ENCODE data around the gene SULT1A2.
"Not testable (repeated sequence)": the region's sequence is repeated elsewhere in the genome, so short reads cannot be mapped to it uniquely, and the experiment has no call there.

The SULT1A2 gene

DNA sequence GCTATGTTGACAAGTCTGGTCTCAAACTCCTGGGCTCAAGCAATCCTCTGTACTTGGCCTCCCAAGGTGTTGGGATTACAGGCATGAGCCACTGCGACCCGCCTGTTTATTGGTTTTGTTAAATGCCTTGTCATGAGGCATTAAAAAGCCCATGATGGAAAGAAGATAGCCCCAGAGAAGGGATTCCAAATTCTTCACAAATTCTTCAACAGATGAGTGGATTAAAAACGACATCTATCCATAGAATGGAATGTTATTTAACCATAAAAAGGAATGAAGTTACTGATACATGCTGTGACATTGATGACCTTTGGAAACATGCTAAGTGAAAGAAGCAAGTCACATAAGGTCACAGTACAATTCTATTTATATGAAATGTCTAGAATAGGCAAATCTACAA lies 38.4 kb downstream of the SULT1A2 start:
- no peak for DNase-seq (ENCODE audit: low read depth)

DNA sequence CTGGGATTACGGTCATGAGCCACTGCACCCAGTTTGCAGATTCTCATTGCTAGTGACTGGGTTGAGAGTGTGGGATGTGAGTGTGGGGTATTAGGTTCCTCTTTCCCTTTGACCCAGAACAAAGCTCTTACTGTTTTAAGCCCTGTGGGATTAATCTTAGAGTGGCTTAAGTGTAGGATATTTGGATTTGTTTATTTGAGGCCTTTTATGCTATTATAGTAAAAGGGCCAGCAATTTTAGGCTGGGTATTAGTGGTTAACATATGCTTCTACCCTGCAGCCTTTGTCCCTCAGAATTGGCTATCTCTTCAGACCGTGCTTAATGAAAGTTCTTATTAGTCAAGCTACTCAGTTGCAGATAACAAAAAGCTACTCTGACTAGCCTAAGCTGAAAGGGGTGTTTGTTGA lies 39.9 kb downstream of the SULT1A2 start:
- DNase-seq (ENCODE audit: low read depth) = no peak

GRCh38 chr16:28555561-28555960 lies 41.3 kb downstream of the SULT1A2 start:
- DNase-seq (ENCODE audit: low read depth) = no peak

- DNase-seq (ENCODE audit: low read depth) = no peak
Measured at GRCh38 chr16:28554634-28555423, 42.0 kb downstream of the SULT1A2 start.

DNA sequence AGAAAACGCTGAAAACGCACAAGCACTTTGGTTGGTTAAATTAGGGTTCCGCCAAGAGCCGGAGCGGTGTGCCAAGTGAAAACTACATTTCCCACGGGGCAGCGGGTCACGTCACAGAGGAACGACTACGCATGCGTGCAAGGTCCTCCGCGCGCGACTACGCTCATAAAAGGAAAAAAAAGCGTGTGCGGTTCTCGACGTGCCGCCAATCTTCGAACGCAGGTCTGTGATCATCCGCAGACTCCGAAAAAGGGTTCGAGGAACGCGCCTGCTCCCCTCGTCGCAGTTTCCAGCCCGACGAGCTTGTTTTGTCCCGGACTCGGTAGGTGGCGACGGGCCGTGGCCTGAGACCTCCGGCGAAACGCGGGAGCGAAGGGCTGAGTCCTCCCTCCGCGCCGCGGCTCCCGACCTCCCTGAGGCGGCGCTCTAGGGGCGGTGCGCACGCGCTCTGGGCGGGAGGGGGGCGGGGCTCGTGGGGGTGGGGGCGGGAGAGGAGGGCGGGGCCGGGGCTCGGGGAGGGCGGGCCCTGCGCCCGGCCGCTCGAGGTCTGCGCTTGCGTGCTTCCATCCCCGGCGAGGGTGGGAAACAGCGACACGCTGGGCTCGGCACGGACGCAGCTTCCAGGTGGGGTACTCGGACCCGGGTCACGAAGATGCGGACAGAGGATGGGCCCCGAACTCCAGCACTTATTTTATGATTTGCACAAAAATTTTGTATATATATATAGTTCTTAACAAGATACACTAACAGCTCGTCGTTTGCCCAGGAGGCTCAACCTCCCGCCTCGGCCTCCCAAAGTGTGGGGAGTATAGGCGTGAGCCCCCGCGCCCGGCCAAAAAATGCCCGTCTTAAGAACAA lies 42.8 kb downstream of the SULT1A2 start, which contains the start of gene SGF29:
TSS of gene SGF29 (plus strand) at position 145 of the 858 bp plus-strand sequence. CDS start 27,150 bp downstream, outside the sequence.
- DNase-seq (ENCODE audit: low read depth) = peak; percentile 89

DNA sequence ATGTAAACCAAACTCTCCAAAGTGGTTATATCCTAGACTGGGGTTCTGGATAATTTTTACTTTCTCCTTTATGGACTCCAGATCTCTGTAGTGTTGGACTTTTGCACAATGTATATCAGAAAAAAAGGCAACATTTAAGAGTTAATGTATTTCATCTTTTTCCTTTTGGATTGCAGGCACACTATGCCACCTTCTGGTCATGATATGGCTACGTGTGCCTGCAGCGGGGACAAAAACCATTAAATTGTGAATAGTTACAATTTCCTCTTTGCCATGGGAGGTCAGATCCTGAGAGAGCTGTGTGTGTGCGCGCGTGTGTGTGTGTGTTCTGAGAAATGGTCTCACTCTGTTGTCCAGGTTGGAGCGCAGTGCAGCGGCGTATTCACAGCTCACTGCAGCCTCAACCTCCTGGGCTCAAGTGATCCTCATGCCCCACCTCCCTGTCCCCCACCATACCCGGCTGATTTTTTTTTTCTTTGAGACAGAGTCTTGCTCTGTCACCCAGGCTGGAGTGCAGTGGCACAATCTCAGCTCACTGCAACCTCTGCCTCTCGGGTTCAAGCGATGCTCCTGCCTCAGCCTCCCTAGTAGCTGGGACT lies 47.5 kb downstream of the SULT1A2 start:
- DNase-seq (ENCODE audit: low read depth) = no peak

DNA sequence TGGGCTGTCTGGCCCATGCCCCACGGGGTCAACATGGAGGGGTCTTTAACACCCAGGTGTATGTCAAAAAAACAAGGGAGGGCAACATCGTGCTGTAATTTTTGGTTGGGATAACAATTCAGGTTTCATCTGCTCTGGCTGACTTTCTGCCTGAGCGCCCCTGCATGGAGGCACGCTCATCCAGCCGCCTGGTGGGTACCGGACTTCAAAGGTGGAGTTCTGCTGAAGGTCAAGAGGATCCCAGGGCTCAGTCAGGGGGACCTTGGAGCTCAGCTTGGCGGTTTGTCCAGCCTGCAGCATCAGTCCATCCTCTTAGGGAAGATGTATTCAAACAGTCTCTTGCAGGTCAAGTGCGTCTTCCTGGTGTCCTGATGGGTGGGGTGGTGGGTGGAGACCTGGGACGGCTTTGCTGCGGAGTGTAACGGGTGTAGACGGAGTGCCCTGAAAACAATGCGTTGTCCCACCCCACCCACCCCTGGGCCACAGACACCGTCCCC lies 48.5 kb downstream of the SULT1A2 start:
- DNase-seq (ENCODE audit: low read depth) = no peak

- DNase-seq (ENCODE audit: low read depth) = no peak
Measured at GRCh38 chr16:28546626-28547025, 50.2 kb downstream of the SULT1A2 start.

DNA sequence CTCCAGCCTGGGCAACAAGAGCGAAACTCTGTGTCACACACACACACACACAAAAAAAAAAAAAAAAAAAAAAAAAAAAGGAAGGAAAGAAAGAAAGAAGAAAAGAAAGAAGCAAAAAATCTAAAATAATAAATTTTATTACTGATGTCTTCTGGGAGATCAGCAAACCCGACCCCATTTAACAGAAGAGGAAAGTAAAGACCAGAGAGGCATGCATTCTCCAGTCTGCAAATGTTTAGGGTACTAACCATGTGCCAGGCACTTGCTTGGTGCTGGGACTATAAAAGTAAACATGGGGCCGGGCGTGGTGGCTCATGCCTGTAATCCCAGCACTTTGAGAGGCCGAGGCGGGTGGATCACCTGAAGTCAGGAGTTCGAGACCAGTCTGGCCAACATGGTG lies 50.9 kb downstream of the SULT1A2 start:
- not testable (repeated sequence) for DNase-seq (ENCODE audit: low read depth)

GRCh38 chr16:28544998-28545397 lies 51.9 kb downstream of the SULT1A2 start:
- no peak for DNase-seq (ENCODE audit: low read depth)

DNA sequence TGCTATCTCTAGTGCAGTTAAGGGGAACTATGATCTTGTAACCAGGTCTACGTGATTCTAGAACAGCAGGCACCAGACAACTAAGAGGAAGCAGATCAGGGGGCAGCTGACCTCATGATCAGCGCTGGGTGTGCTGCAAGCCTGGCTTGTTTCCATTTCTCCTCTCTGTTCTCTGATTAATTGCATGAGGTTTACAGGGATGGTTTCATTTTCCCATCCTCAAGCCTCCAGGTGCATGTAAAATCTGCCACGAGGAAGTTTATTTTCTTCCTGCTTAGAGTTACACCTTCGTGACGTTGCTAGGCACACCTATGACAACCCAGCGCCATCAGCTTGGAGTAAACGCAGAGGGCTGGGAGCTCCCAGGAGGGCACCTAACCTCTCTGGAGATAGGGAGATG lies 53.8 kb downstream of the SULT1A2 start:
- no peak for DNase-seq (ENCODE audit: low read depth)

DNA sequence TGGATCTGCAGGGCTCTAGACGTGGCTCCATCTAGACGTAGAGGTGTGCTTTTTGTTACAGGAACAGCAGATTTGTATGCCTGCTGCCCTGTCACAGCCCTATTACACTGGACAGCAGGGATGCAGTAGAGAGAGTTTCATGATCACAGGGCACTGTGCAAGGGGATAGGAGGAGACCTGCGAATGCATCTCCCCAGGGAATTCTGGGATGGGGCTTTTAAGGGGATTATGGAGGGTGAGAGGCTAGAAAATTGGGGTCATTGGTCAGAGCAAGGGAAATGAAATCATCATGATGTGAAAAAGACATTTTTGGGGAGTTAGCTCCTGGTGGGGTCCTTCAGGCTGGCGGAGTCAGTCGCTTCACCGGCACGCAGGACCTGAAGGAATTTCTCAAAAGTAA lies 54.2 kb downstream of the SULT1A2 start:
- DNase-seq (ENCODE audit: low read depth) = no peak

All from activated gamma-delta T cell treated with anti-CD3 and anti-CD28 coated beads, Interleukin-2, amount 50 U/mL, for 16 hours (primary cell).